Gastrocnemius medialis (tissue), 4 donors: ENCODE measurements around the gene SPTLC2. TPM values are rescaled to one million over a fixed set of nuclear protein-coding genes. Genes with fewer than 3 reads are reported as not detected.

Experiments used
- ATAC-seq, 2 donors: fragments of 150-250 bp; one replicate each; pipeline ENCODE4 v1.9.1; 2016
- DNase-seq, 2 donors: peaks; one replicate each; pipeline ENCODE4 v3.0.0-alpha.2; 2019
- H3K27ac ChIP-seq, 4 donors: fragments of 200-600 bp; sonication (generic); 1 replicate in 1 of 4; 2 replicates in 3 of 4; pipeline ENCODE4 v1.5.1; 2016 to 2018; ENCODE audit warnings: mild to moderate bottlenecking in 2 of 4, moderate library complexity in 1 of 4
- H3K27me3 ChIP-seq, 3 donors: fragments of 200-600 bp; sonication (generic) in 2 of 3; 1 replicate in 1 of 3; 2 replicates in 2 of 3; pipeline versions ENCODE4 v1.5.1 to v1.6.0; 2016 to 2019; ENCODE audit warnings: mild to moderate bottlenecking in 1 of 3, moderate library complexity in 1 of 3
- H3K36me3 ChIP-seq, 2 donors: fragments of 200-600 bp; sonication (generic) in 1 of 2; one replicate each; pipeline ENCODE4 v1.5.1; 2017 to 2018
- H3K4me1 ChIP-seq, 2 donors: fragments of 200-600 bp; sonication (generic) in 1 of 2; one replicate each; pipeline ENCODE4 v1.5.1; 2016 to 2017; ENCODE audit warnings: mild to moderate bottlenecking in 2 of 2
- H3K4me3 ChIP-seq, 4 donors: fragments of 200-600 bp; sonication (generic) in 3 of 4; 1 replicate in 1 of 4; 2 replicates in 3 of 4; pipeline ENCODE4 v1.5.1; 2016 to 2019; ENCODE audit warnings: mild to moderate bottlenecking in 2 of 4
- H3K9me3 ChIP-seq, 3 donors: fragments of 200-600 bp; sonication (generic) in 2 of 3; 1 replicate in 1 of 3; 2 replicates in 2 of 3; pipeline ENCODE4 v1.5.1; 2016 to 2019
- POLR2A ChIP-seq, 2 donors: fragments of 450-650 bp; IDR thresholded peaks; one replicate each; pipeline ENCODE4 v1.6.1; 2017; ENCODE audit warnings: antibody characterized with exemption in 2 of 2, mild to moderate bottlenecking in 2 of 2, moderate library complexity in 2 of 2
- in situ Hi-C, 4 donors: fragments of 200-750 bp; cut with MboI; loops; one replicate each; pipeline versions ENCODE4 v1.15.0 to v1.8.0; 2017; ENCODE audit warnings: low sequenced_read_pairs in 4 of 4
- intact Hi-C: fragments of 100-400 bp; cut with DNase I; formaldehyde crosslinking; loops from one replicate; pipeline ENCODE4 v1.15.1; 2023; ENCODE audit warnings: low total_unique reads
- total RNA-seq, 4 donors: library from RNA; depleted of rRNA; stranded (reverse); fragments of >200 nt; gene quantifications; one replicate each; pipeline versions ENCODE4 v1.1.0 to v1.2.3, GENCODE V29; 2016
- TF ChIP-seq, protein P1 (sequence below), 5 experiments: fragments of 450-650 bp in 3 of 5; fragments of 200-600 bp in 2 of 5; sonication (generic) in 2 of 5; IDR thresholded peaks in 4 of 5; conservative IDR thresholded peaks in 1 of 5; 1 replicate in 4 of 5; 2 replicates in 1 of 5; pipeline ENCODE4 v1.5.1; 2016 to 2019; ENCODE audit warnings: antibody characterized with exemption in 5 of 5, mild to moderate bottlenecking in 3 of 5, moderate library complexity in 3 of 5

SPTLC2 gene
- total RNA-seq, 4 donors from 2014 or later: 6.5 to 10.4 (median 7.0) TPM

DNA sequence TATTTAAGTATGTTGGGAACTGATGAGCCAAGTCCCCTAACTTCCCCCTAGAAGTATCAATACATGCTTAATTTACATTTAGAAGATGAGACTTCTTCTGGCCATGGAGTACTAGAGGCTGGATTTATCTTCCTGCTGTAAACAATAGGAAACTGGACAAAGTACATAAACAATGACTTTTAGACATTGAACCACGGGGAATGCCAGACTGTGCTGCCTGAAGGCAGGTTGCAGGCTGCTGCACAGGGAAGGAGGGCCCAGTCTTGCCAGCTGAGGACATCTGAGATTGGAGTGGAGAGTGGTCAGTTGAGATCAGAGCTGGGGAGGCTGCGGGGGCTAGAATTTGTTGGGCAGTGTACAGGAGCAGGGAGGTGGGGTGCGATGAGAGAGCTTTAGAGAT, 93.3 kb downstream of the SPTLC2 start:
- H3K27ac ChIP-seq: no peak overlapping the region
- ATAC-seq (no peak), DNase-seq (no peak)
- TF ChIP-seq POLR2A (IDR thresholded peaks at IDR 0.05): no peak
- TF ChIP-seq, protein P1, sequence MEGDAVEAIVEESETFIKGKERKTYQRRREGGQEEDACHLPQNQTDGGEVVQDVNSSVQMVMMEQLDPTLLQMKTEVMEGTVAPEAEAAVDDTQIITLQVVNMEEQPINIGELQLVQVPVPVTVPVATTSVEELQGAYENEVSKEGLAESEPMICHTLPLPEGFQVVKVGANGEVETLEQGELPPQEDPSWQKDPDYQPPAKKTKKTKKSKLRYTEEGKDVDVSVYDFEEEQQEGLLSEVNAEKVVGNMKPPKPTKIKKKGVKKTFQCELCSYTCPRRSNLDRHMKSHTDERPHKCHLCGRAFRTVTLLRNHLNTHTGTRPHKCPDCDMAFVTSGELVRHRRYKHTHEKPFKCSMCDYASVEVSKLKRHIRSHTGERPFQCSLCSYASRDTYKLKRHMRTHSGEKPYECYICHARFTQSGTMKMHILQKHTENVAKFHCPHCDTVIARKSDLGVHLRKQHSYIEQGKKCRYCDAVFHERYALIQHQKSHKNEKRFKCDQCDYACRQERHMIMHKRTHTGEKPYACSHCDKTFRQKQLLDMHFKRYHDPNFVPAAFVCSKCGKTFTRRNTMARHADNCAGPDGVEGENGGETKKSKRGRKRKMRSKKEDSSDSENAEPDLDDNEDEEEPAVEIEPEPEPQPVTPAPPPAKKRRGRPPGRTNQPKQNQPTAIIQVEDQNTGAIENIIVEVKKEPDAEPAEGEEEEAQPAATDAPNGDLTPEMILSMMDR (IDR thresholded peaks at IDR 0.05 in 4 of 5, conservative IDR thresholded peaks at IDR 0.05 in 1 of 5): no peak
- H3K9me3 ChIP-seq: no peaks in the 10 kb centered on the region
- intact Hi-C loops (no loop called here), in situ Hi-C loops (no loop called here)
- H3K4me3 ChIP-seq: no peak overlapping the region
- peaks cover 0 to 7% of the 10 kb centered on the region in 2 donors for H3K36me3 ChIP-seq
- no peaks in the 10 kb centered on the region for H3K4me1 ChIP-seq
- H3K27me3 ChIP-seq: no peaks in the 10 kb centered on the region

DNA sequence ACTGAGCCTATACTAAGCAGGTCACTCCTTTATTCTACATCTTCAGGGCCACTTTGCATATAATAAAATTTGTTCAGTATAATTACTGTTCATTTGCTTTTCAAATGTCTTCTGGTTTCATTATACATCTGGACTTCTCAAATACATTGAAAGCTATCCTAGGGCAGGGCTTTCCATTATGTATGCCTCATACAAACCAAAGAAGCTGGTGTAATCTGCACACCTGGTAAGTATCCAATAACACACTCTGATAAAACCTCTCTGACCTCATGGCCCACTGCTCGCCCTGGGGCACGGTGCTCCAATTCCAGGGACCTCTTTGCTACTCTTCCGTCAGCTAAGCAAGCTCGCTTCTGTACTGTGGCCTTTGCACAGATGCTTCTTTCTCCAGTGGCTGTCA, 95.9 kb downstream of the SPTLC2 start:
- intact Hi-C loops: no loop called here

DNA sequence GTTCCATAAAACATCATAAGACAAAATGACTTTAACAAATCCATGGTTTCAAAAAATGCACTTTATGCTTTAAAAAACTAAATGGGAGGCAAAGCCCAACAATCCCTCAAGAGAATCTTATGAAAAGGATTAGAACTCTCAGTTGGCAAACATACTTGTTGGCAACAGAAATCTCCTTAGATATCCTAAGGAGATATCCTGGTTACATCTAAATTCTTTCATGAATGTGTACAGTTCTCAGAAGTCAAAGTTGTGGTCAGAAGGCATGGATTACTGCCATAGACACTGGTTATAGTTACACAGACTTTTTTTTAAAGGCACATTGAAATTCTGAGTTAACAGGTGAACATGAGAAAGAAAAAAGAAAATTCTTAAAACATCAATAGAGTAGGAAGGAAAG, 100.3 kb downstream of the SPTLC2 start:
- no peak overlapping the region for H3K4me3 ChIP-seq

More for the DNA sequence above, 95.9 kb downstream of the SPTLC2 start:
- Histone ChIP-seq H3K27ac (no peak overlapping the region), H3K4me1 (no peaks in the 10 kb centered on the region), H3K27me3 (no peaks in the 10 kb centered on the region), H3K36me3 (peaks cover 0 to 23% of the 10 kb centered on the region in 2 donors), H3K9me3 (no peaks in the 10 kb centered on the region), H3K4me3 (no peak overlapping the region)
- DNase-seq: no peak
- in situ Hi-C loops: no loop called here
- TF ChIP-seq, protein P1 (IDR thresholded peaks at IDR 0.05 in 4 of 5, conservative IDR thresholded peaks at IDR 0.05 in 1 of 5): no peak
- no peak for TF ChIP-seq POLR2A (IDR thresholded peaks at IDR 0.05)
- ATAC-seq: no peak

DNA sequence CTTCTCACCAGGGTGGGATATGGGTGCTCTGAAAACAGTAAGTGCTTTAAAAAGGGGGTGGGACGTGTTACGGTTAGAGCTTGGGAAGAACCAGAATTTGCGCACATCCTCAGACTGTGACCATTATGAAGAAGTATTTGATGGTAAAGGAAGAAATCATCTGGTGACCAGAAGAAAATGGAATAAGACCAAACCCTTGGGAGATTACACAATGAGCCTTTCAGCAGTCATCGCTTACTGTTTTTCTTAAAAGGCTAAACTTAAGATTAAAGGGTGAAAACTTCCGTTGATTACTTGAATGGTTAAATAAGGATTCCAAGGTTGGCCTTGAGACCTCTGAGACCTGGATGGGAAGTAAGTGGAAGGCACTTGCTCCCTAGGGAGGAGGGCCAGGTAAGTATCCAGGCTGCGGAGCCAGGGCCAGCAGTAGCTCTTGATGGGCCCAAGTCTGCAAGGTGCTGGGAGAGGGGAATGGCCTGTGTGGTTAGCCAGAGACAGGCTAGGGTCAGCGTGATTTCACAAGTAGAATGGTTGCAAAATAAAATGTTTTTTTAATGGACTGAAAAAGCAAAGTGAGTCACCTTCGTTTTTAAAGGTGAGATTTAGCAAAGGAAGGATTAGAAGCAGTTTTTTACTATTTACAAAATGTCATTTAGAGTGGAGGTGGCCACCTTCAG, 104.8 kb downstream of the SPTLC2 start:
- intact Hi-C loops (no loop called here), in situ Hi-C loops (no loop called here)
- TF ChIP-seq, protein P1 (IDR thresholded peaks at IDR 0.05 in 4 of 5, conservative IDR thresholded peaks at IDR 0.05 in 1 of 5): no peak
- TF ChIP-seq POLR2A (IDR thresholded peaks at IDR 0.05): no peak
- DNase-seq: no peak
- Histone ChIP-seq H3K27me3 (no peaks in the 10 kb centered on the region), H3K4me1 (no peaks in the 10 kb centered on the region), H3K9me3 (no peaks in the 10 kb centered on the region), H3K27ac (no peak overlapping the region), H3K36me3 (peaks cover 0 to 23% of the 10 kb centered on the region in 2 donors), H3K4me3 (no peak overlapping the region)
- no peak for ATAC-seq

More for the DNA sequence above, 100.3 kb downstream of the SPTLC2 start:
- Histone ChIP-seq H3K36me3 (peaks cover 0 to 29% of the 10 kb centered on the region in 2 donors), H3K9me3 (no peaks in the 10 kb centered on the region), H3K4me1 (no peaks in the 10 kb centered on the region), H3K27ac (no peak overlapping the region), H3K27me3 (no peaks in the 10 kb centered on the region)
- ATAC-seq: no peak
- no peak for TF ChIP-seq POLR2A (IDR thresholded peaks at IDR 0.05)
- TF ChIP-seq, protein P1 (IDR thresholded peaks at IDR 0.05 in 4 of 5, conservative IDR thresholded peaks at IDR 0.05 in 1 of 5): no peak
- intact Hi-C loops: no loop called here
- in situ Hi-C loops: no loop called here
- DNase-seq: no peak

DNA sequence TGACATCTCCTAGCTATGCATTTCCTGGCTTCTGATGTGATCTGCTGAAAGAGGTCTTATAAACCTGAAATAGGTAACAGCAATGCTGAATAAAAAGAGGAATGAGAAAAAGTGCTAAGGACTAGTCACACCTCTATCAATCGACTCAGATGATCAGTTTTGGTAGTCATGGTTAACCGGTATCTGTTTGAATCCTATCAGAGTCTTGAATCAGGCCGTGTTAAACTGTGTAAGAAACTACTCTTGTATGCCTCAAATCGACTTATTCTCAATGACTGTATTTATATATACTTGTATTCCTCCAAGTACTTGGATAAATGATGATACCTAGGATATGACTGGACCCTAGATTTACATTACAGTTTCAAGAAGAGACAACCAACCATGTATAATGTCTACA, 107.1 kb downstream of the SPTLC2 start:
- DNase-seq (no peak), ATAC-seq (no peak)
- TF ChIP-seq POLR2A (IDR thresholded peaks at IDR 0.05): no peak
- TF ChIP-seq, protein P1 (IDR thresholded peaks at IDR 0.05 in 4 of 5, conservative IDR thresholded peaks at IDR 0.05 in 1 of 5): no peak
- in situ Hi-C loops: no loop called here
- Histone ChIP-seq H3K27me3 (no peaks in the 10 kb centered on the region), H3K36me3 (peaks cover 0 to 22% of the 10 kb centered on the region in 2 donors), H3K9me3 (no peaks in the 10 kb centered on the region), H3K27ac (no peak overlapping the region), H3K4me1 (no peaks in the 10 kb centered on the region), H3K4me3 (no peak overlapping the region)
- intact Hi-C loops: no loop called here
